GM18508 (cell line): ENCODE measurements around the gene GNG2.
A peak's percentile ranks its signal among the peaks of the same experiment; 100 is the strongest.

Experiments
- ATAC-seq: cut with Tn5 transposase; IDR thresholded peaks from one replicate; pipeline ENCODE4 v1.9.1; 2021; ENCODE audit warnings: moderate number of reproducible peaks; ENCODE audit not compliant: insufficient read depth, unreplicated experiment

Gene GNG2

DNA sequence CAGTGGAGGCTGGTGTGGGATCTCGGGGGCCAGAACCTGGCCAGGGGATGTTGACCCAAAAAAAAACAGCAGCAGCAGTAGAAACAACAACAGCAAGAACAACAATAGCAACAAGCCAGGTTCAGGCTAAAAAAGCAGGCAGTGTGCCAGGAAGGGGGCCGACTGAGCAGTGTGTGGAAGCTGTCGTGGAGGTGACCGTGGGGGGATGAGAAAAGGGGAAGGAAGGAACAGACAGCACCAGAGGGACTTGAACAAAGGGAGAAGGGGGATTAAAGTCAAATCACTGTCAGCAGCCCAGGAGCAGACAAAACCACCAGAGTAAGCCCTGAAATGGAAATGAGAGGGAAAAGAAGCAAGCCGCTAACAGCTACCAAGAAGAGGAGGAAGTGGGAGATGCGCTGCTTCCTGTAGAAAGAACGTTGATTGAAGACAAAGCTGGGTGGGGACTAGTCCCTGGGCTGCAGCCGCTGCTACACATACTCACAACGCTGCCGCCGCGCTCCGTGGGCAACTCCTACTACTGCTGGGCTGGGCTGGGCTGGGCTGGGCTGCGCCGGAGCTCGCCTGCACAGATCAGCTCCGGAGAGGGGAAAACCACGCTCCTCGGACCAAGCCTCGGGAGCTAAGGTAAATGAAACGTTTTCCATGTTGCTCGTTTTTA lies at the start of gene GNG2:
Gene GNG2, plus strand, starts transcription at position 449 of the 661 bp plus-strand sequence. CDS start 90,067 bp downstream, outside the sequence.
- ATAC-seq, result peak; percentile 72

GRCh38 chr14:51811706-51812105 lies 48.7 kb upstream of the GNG2 start:
- no peak for ATAC-seq

GRCh38 chr14:51816031-51816430 lies 44.4 kb upstream of the GNG2 start:
- no peak for ATAC-seq

DNA sequence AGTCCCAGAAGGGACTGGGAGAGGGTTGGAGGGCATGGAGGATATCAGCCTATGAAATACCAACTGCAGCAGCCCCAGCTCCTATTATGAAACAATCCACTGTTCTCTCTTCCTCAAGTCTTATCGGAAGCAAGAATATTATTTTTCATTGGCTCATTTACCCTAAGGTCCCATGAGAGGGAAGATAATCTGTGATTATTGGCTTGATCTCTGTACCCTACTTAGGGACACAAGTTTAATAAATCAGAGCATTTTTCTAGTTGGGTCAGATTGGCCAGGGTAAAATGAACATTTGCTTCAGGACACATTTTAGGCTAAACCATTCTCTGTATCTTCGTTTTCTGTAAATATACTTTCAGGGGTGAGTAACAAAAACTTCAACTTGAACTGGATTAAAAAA lies 43.1 kb upstream of the GNG2 start:
- no peak for ATAC-seq

GRCh38 chr14:51818748-51819380 lies 41.5 kb upstream of the GNG2 start:
- no peak for ATAC-seq

DNA sequence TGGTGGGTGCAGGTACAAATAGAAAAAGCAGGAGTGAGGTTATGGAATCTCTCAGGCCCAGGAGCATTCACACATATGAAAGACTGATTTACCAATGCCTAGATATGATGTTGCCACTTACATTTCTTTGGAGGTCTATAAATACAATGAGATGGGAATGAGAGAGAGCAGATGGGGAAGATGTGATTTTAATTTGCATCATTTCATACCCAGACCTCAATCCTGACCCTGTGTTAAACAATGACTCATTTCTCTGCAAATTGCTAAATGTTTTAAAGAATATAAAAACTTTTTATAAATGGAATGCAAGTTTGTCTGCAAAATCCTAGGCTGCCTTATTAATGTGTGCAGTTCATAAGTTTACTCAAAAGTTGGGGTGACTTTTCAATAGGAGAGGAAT lies 38.6 kb upstream of the GNG2 start:
- no peak for ATAC-seq

GRCh38 chr14:51822499-51822898 lies 37.9 kb upstream of the GNG2 start:
- no peak for ATAC-seq

GRCh38 chr14:51823706-51824105 lies 36.7 kb upstream of the GNG2 start:
- no peak for ATAC-seq

- ATAC-seq, result no peak
Measured at GRCh38 chr14:51824191-51824590, 36.2 kb upstream of the GNG2 start.

DNA sequence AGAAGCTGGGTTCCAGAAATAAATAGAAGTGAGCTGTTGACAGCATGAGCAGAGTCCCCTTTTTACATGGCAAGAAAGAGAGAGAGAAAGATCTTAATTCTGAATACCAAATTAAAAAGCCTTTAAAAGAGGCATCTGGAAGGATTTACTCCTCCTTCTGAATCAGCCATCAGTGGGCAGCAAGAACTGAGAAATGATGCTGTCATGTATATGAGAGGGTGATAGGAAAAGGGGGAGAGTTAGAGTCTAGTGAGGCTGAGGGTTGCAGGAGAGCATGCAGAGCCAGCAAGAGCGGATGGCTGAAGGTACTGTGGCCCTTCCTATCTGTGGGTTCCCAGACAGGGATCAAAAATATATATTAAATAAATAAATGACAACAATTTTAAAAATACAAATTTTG lies 34.5 kb upstream of the GNG2 start:
- no peak for ATAC-seq

- peak; percentile 91 for ATAC-seq
Measured at GRCh38 chr14:51828017-51828797, 32.2 kb upstream of the GNG2 start.

DNA sequence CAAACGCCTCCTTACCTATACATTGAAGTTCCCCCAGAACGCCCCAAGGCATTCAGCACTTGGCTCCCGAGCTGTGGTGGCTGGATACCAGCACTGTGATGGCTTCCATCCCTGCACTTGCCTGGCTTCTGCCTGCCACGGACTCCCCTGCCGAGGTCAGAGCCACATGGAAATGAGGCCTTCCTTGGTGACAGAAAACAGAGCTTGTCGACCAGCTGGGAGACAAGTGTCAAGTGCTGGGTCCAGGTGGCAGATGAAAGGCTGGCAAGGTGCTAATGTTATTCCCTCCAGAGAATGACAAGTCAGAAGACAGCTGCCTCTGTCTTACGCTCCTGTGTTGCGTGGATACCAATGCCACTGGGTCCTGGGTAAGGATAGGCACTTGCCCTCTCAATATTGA lies 26.2 kb upstream of the GNG2 start:
- ATAC-seq, result no peak

GRCh38 chr14:51836417-51836816 lies 24.0 kb upstream of the GNG2 start:
- no peak for ATAC-seq

GRCh38 chr14:51844081-51844881 lies 16.1 kb upstream of the GNG2 start:
- ATAC-seq, result no peak

DNA sequence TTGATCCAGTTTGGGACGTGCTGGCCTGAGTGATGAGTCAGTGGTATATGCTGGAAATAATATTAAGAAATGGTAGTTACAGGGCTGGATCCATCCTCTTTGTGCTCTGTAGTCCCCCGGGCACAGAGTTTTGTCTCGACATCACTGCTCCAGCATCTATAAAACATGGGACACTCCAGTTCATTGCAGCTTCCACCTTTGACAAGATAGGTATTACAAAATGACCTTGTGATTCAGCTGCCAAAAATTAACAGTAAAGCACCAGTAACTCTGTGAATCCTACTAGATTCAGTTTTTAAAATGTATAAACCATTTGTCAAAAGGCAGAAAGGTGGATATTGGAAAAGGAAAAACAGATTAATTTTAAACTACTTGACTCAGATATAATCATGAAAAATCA lies 14.6 kb upstream of the GNG2 start:
- ATAC-seq, result no peak

- peak; percentile 47 for ATAC-seq
Measured at GRCh38 chr14:51846631-51847488, 13.6 kb upstream of the GNG2 start.

DNA sequence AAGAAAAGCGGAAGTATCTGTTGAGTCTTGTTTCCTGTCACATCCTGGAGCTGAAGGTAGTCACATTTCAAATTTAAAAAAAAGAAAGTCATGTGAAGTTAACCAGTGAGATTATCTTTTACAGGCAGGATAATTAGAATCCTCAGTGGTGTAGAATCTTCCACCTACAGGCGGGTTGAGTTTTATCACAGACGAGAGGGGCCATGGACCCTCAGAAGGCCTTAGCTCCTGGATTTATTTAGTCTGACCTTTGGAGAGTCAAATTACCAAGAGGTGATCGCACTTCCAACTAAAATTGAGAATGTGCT lies 13.0 kb upstream of the GNG2 start:
- no peak for ATAC-seq

DNA sequence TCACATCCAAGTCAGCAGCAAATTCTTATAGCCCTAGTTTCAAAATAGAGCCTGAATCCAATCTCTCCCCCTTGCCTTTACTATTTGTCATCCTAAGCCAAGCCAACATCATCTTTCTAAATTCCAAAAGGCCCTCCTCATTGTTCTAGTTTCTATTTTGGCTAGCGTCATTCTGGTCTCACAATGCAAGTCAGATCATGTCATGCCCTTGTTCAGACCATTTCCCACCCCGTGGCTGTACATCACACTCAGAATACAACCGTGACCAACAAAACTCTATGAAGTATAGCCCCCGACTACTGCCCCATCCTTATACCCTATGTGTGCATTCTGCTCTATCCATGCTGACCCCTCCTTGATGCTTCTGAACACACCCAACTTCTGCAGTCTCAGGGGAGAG lies 12.3 kb upstream of the GNG2 start:
- ATAC-seq, result no peak

GRCh38 chr14:51849097-51849496 lies 11.3 kb upstream of the GNG2 start:
- no peak for ATAC-seq

DNA sequence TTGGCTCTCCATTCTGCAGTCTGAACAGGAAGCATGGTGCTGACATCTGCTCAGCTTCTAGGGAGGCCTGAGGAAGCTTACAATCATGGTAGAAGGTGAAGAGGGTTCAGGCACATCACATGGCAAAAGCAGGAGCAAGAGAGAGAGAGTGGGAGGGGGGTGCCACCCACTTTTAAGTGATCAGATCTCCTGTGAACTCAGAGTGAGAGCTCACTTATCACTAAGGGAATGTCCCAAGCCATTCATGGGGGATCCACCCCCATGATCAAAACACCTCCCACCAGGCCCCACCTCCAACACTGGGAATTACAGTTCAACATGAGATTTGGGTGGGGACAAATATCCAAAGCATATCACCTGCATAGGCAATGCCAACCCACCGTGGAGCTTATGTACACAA lies 9.8 kb upstream of the GNG2 start:
- ATAC-seq, result no peak
